Posterior cingulate gyrus (tissue), 11 donors: ENCODE results near the gene F2R.

Experiments
- DNase-seq, 10 donors: peaks; one replicate each; pipeline versions ENCODE4 v3.0.0 to v3.0.0-alpha.2; 2020 to 2021; ENCODE audit warnings: mixed read lengths in 3 of 10
- intact Hi-C: fragments of 100-400 bp; cut with DNase I; formaldehyde crosslinking; loops from one replicate; pipeline ENCODE4 v1.15.1; 2023

F2R gene

GRCh38 chr5:76690037-76690679, 25.8 kb upstream of the F2R start:
- DNase-seq = no peak
- intact Hi-C loops = no loop called here

GRCh38 chr5:76690704-76691466, 25.0 kb upstream of the F2R start:
- intact Hi-C loops = no loop called here

GRCh38 chr5:76691467-76692273, 24.3 kb upstream of the F2R start:
- intact Hi-C loops = no loop called here

More at GRCh38 chr5:76690704-76691466, 25.0 kb upstream of the F2R start:
- no peak for DNase-seq

GRCh38 chr5:76692274-76692540, 23.7 kb upstream of the F2R start:
- intact Hi-C loops = no loop called here
- DNase-seq = no peak

More at GRCh38 chr5:76691467-76692273, 24.3 kb upstream of the F2R start:
- DNase-seq = no peak

GRCh38 chr5:76692651-76693050, 23.3 kb upstream of the F2R start:
- intact Hi-C loops = no loop called here

GRCh38 chr5:76693141-76693540, 22.8 kb upstream of the F2R start:
- DNase-seq = no peak
- intact Hi-C loops = no loop called here

More at GRCh38 chr5:76692651-76693050, 23.3 kb upstream of the F2R start:
- no peak for DNase-seq

GRCh38 chr5:76694317-76694716, 21.6 kb upstream of the F2R start:
- DNase-seq = no peak
- intact Hi-C loops = no loop called here

GRCh38 chr5:76695346-76695745, 20.6 kb upstream of the F2R start:
- DNase-seq = no peak
- intact Hi-C loops = no loop called here

GRCh38 chr5:76696251-76696650, 19.7 kb upstream of the F2R start:
- intact Hi-C loops = no loop called here
- DNase-seq = no peak

- intact Hi-C loops = no loop called here
- no peak for DNase-seq
These were observed 18.3 kb upstream of the F2R start for GRCh38 chr5:76697670-76698069.

- no peak for DNase-seq
- intact Hi-C loops = no loop called here
These were observed 15.4 kb upstream of the F2R start for GRCh38 chr5:76700571-76700970.

GRCh38 chr5:76701298-76701697, 14.6 kb upstream of the F2R start:
- intact Hi-C loops = no loop called here
- DNase-seq = no peak

GRCh38 chr5:76703707-76704106, 12.2 kb upstream of the F2R start:
- no peak for DNase-seq
- intact Hi-C loops = no loop called here

- intact Hi-C loops = no loop called here
- DNase-seq = no peak
These were observed 11.7 kb upstream of the F2R start for GRCh38 chr5:76704131-76704663.

- DNase-seq = no peak
- intact Hi-C loops = no loop called here
These were observed 10.4 kb upstream of the F2R start for GRCh38 chr5:76705574-76705973.

- no peak for DNase-seq
- intact Hi-C loops = no loop called here
These were observed 6.2 kb upstream of the F2R start for GRCh38 chr5:76709762-76710161.

- intact Hi-C loops = no loop called here
- DNase-seq = no peak
These were observed 4.9 kb upstream of the F2R start for GRCh38 chr5:76710991-76711390.

GRCh38 chr5:76714751-76715485, 1.0 kb upstream of the F2R start:
- intact Hi-C loops = no loop called here
- DNase-seq = peak in 1 of 10 donors; percentile 63

GRCh38 chr5:76715486-76715735, 515 bp upstream of the F2R start:
- intact Hi-C loops = no loop called here
- DNase-seq = no peak

- DNase-seq = peak in 2 of 10 donors; percentile 68 to 86
- intact Hi-C loops = no loop called here
These were observed 681 bp downstream of the F2R start for GRCh38 chr5:76716456-76717157.
